ENCODE measurements around the gene EDN2. TPM values are rescaled to one million over a fixed set of nuclear protein-coding genes. Genes with fewer than 3 reads are reported as not detected.
A peak's percentile ranks its signal among the peaks of the same experiment; 100 is the strongest.

EDN2 gene
- total RNA-seq (2021): not detected in 2 replicates
- percentile 16 among the genes with signal in this experiment for Bru-seq, nascent RNA
- BruChase-seq, experiment 1, labeled RNA remaining after a 2-hour chase: not detected
- BruChase-seq, experiment 2, labeled RNA remaining after a 6-hour chase: not detected
- long read RNA-seq: 0 reads

DNA sequence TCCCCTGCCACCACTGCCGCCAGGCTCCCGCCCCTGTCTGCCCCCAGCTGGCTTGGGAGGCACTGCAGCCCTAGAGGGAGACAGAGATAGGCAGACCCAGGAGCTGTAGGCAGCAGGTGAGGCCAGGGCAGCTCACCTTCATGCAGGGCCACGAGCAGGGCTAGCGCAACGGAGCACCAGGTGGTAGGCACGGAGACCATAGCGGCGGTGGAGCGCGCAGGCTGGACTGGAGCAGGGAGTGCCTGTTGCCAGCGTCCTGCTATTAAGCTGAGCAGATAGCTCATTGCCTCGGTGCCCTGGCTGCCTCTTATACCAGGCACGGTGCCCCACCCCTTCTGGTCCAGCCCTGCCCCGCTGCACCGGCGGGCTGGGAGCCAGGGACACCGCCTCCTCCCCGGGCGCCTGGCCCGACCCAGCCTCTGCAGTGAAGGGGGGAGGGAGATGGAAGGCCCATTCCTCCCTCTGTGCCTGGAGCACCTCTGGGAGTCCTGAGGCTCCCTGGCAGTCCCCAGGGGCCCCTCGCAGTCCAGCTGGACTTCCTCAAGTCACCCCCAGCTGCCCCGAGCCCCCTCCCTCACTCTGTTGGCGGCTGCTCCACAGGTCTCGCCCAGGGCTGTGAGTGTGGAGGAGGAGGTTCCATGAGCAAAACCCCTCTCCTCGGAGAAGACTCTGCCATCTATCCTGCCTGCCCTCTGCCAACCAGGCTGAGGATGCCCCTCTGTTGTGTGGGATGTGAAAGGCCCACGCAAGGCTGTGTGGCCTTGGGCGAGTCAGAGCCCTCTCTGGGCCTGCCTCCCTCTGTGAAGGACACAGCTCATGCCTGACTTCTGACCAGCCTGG, at the start of gene EDN2:
TSS of gene EDN2 (minus strand) at position 282 of the 840 bp plus-strand sequence. CDS start at position 200, 82 bp downstream.
- no peak for DNase-seq (ENCODE audit: low spot score)
- ChIA-PET CTCF (no interaction called here), POLR2A (ENCODE audit: low non-redundant PET) (no interaction called here)
- H3K4me3 ChIP-seq (ENCODE audit: low read depth, low read length, poor library complexity, severe bottlenecking): no peak within 1 kb of the TSS
- H3K4me1 ChIP-seq (ENCODE audit: insufficient read depth, low read length, poor library complexity, severe bottlenecking): peaks cover 42% of the 10 kb centered on the region
- BruUV-seq (replicated peaks): no TSS peak
- H3K36me3 ChIP-seq (ENCODE audit: insufficient read depth, low read length, poor library complexity, severe bottlenecking): no peaks in the 10 kb centered on the region
- H3K9me3 ChIP-seq (ENCODE audit: low read depth, low read length, poor library complexity, severe bottlenecking): no peaks in the 10 kb centered on the region
- no peak within 1 kb of the TSS for H3K27ac ChIP-seq (ENCODE audit: low read depth, low read length, poor library complexity, severe bottlenecking)
- intact Hi-C loops (cut with micrococcal nuclease; ENCODE audit: unreplicated experiment): no loop called here
- H3K27me3 ChIP-seq (replicated peaks; ENCODE audit: insufficient read depth, low read depth, low read length, poor library complexity): no peaks in the 10 kb centered on the region
- TF ChIP-seq, protein P1, sequence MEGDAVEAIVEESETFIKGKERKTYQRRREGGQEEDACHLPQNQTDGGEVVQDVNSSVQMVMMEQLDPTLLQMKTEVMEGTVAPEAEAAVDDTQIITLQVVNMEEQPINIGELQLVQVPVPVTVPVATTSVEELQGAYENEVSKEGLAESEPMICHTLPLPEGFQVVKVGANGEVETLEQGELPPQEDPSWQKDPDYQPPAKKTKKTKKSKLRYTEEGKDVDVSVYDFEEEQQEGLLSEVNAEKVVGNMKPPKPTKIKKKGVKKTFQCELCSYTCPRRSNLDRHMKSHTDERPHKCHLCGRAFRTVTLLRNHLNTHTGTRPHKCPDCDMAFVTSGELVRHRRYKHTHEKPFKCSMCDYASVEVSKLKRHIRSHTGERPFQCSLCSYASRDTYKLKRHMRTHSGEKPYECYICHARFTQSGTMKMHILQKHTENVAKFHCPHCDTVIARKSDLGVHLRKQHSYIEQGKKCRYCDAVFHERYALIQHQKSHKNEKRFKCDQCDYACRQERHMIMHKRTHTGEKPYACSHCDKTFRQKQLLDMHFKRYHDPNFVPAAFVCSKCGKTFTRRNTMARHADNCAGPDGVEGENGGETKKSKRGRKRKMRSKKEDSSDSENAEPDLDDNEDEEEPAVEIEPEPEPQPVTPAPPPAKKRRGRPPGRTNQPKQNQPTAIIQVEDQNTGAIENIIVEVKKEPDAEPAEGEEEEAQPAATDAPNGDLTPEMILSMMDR (conservative IDR thresholded peaks at IDR 0.05; ENCODE audit: low read depth, low read length): peak; percentile 31; the same call in 1 of the 2 replicates
- no peak for TF ChIP-seq EZH2 (IDR thresholded peaks at IDR 0.05; ENCODE audit: borderline replicate concordance, low read depth, low read length, poor library complexity, severe bottlenecking)

- H3K36me3 ChIP-seq (ENCODE audit: insufficient read depth, low read length, poor library complexity, severe bottlenecking): no peaks in the 10 kb centered on the region
- H3K9me3 ChIP-seq (ENCODE audit: low read depth, low read length, poor library complexity, severe bottlenecking): no peaks in the 10 kb centered on the region
- no peak for DNase-seq (ENCODE audit: low spot score)
- H3K4me1 ChIP-seq (ENCODE audit: insufficient read depth, low read length, poor library complexity, severe bottlenecking): no peaks in the 10 kb centered on the region
- intact Hi-C loops (cut with micrococcal nuclease; ENCODE audit: unreplicated experiment): no loop called here
- TF ChIP-seq, protein P1 (conservative IDR thresholded peaks at IDR 0.05; ENCODE audit: low read depth, low read length): no peak
- TF ChIP-seq EZH2 (IDR thresholded peaks at IDR 0.05; ENCODE audit: borderline replicate concordance, low read depth, low read length, poor library complexity, severe bottlenecking): no peak
- ChIA-PET CTCF (no interaction called here), POLR2A (ENCODE audit: low non-redundant PET) (no interaction called here)
- no peaks in the 10 kb centered on the region for H3K27me3 ChIP-seq (replicated peaks; ENCODE audit: insufficient read depth, low read depth, low read length, poor library complexity)
- H3K4me3 ChIP-seq (ENCODE audit: low read depth, low read length, poor library complexity, severe bottlenecking): no peak overlapping the region
- no peak overlapping the region for H3K27ac ChIP-seq (ENCODE audit: low read depth, low read length, poor library complexity, severe bottlenecking)
- no TSS peak for BruUV-seq (replicated peaks)
Observed at GRCh38 chr1:41533731-41534080, 49.2 kb upstream of the EDN2 start.

- TF ChIP-seq, protein P1 (conservative IDR thresholded peaks at IDR 0.05; ENCODE audit: low read depth, low read length): no peak
- TF ChIP-seq EZH2 (IDR thresholded peaks at IDR 0.05; ENCODE audit: borderline replicate concordance, low read depth, low read length, poor library complexity, severe bottlenecking): no peak
- ChIA-PET POLR2A (ENCODE audit: low non-redundant PET) (no interaction called here), CTCF (no interaction called here)
Observed at GRCh38 chr1:41533016-41533730, 48.7 kb upstream of the EDN2 start.

More at GRCh38 chr1:41533016-41533730, 48.7 kb upstream of the EDN2 start:
- Histone ChIP-seq H3K4me1 (ENCODE audit: insufficient read depth, low read length, poor library complexity, severe bottlenecking) (no peaks in the 10 kb centered on the region), H3K27ac (ENCODE audit: low read depth, low read length, poor library complexity, severe bottlenecking) (no peak overlapping the region), H3K27me3 (replicated peaks; ENCODE audit: insufficient read depth, low read depth, low read length, poor library complexity) (no peaks in the 10 kb centered on the region), H3K36me3 (ENCODE audit: insufficient read depth, low read length, poor library complexity, severe bottlenecking) (no peaks in the 10 kb centered on the region), H3K4me3 (ENCODE audit: low read depth, low read length, poor library complexity, severe bottlenecking) (no peak overlapping the region), H3K9me3 (ENCODE audit: low read depth, low read length, poor library complexity, severe bottlenecking) (no peaks in the 10 kb centered on the region)
- intact Hi-C loops (cut with micrococcal nuclease; ENCODE audit: unreplicated experiment): no loop called here
- no peak for DNase-seq (ENCODE audit: low spot score)
- BruUV-seq (replicated peaks): no TSS peak
